Caco-2 (cell line): ENCODE data around the gene TGM4. TPM values are rescaled to one million over a fixed set of nuclear protein-coding genes. Genes with fewer than 3 reads are reported as not detected.

Experiments used
- BruUV-seq: library from RNA; stranded (reverse); fragments of 400-500 nt; replicated peaks from 2 replicates; lab custom pipeline; 2021; lab: Mats Ljungman, UMichigan
- CTCF ChIA-PET: fragments of 300-600 bp; sonication (Branson Sonifier 250); formaldehyde crosslinking; loops from one replicate; lab custom pipeline; 2022; ENCODE audit warnings: antibody characterized with exemption; lab: Charles Lee
- POLR2A ChIA-PET: fragments of 300-600 bp; sonication (Branson Sonifier 250); formaldehyde crosslinking; loops from one replicate; lab custom pipeline; 2022; ENCODE audit warnings: antibody characterized with exemption; lab: Charles Lee
- DNase-seq, 2 experiments: peaks; one replicate each; pipeline versions ENCODE4 v3.0.0 to v3.0.0-alpha.2; 2020 to 2022
- H3K27me3 ChIP-seq: replicated peaks from 2 replicates; pipeline ENCODE4 v1.6.0; 2011; ENCODE audit warnings: low read length; ENCODE audit not compliant: control insufficient read depth, insufficient read depth
- H3K36me3 ChIP-seq: 2 replicates; pipeline ENCODE4 v1.5.1; 2011; ENCODE audit warnings: low read length; ENCODE audit not compliant: control insufficient read depth, insufficient read depth
- H3K4me1 ChIP-seq: fragments of 250-450 bp; sonication (Bioruptor Pico); 2 replicates; pipeline ENCODE4 v1.5.1; 2020; ENCODE audit warnings: mild to moderate bottlenecking
- H3K4me3 ChIP-seq: 2 replicates; pipeline ENCODE4 v1.5.1; 2011; ENCODE audit warnings: low read depth, mild to moderate bottlenecking, control low read depth, low read length
- H3K9me3 ChIP-seq: fragments of 250-450 bp; sonication (Bioruptor Pico); 2 replicates; pipeline ENCODE4 v1.5.1; 2020; ENCODE audit warnings: mild to moderate bottlenecking, moderate library complexity
- H3K27ac Mint-ChIP-seq: one replicate; pipeline ENCODE4 v1.8.0; 2022; ENCODE audit warnings: mixed read lengths; ENCODE audit not compliant: unreplicated experiment
- H3K27me3 Mint-ChIP-seq: one replicate; pipeline ENCODE4 v1.8.0; 2022; ENCODE audit warnings: mixed read lengths; ENCODE audit not compliant: insufficient read depth, unreplicated experiment
- H3K36me3 Mint-ChIP-seq: one replicate; pipeline ENCODE4 v1.8.0; 2022; ENCODE audit warnings: mild to moderate bottlenecking, mixed read lengths; ENCODE audit not compliant: insufficient read depth, unreplicated experiment
- H3K4me1 Mint-ChIP-seq: one replicate; pipeline ENCODE4 v1.8.0; 2022; ENCODE audit warnings: low read depth, mixed read lengths; ENCODE audit not compliant: unreplicated experiment
- H3K4me3 Mint-ChIP-seq: one replicate; pipeline ENCODE4 v1.8.0; 2022; ENCODE audit warnings: mild to moderate bottlenecking, moderate library complexity, mixed read lengths; ENCODE audit not compliant: unreplicated experiment
- H3K9me3 Mint-ChIP-seq: one replicate; pipeline ENCODE4 v1.8.0; 2022; ENCODE audit warnings: mixed read lengths; ENCODE audit not compliant: unreplicated experiment
- CTCF ChIP-seq, 2 experiments: fragments of 200-600 bp in 1 of 2; IDR thresholded peaks; 1 replicate in 1 of 2; 2 replicates in 1 of 2; pipeline versions ENCODE4 v1.5.1 to v1.8.0; 2011 to 2022; ENCODE audit warnings: antibody characterized with exemption in 1 of 2, control low read depth in 1 of 2, inconsistent platforms in 1 of 2, low read depth in 1 of 2, low read length in 1 of 2, mild to moderate bottlenecking in 1 of 2, moderate library complexity in 1 of 2; ENCODE audit not compliant: insufficient read depth in 1 of 2, severe bottlenecking in 1 of 2, unreplicated experiment in 1 of 2
- intact Hi-C: fragments of 100-400 bp; cut with micrococcal nuclease; formaldehyde crosslinking; loops from one replicate; pipeline ENCODE4 v1.10.0; 2022; ENCODE audit not compliant: unreplicated experiment
- total RNA-seq: library from RNA; stranded (reverse); gene quantifications from 2 replicates; pipeline ENCODE4 v1.2.3, GENCODE V29; 2022

The TGM4 gene
- total RNA-seq, 1 experiment from 2014 or later, result not detected

- Mint-ChIP-seq H3K4me3 (no peak overlapping the region), H3K27me3 (no peaks in the 10 kb centered on the region), H3K36me3 (peaks cover 10% of the 10 kb centered on the region), H3K9me3 (no peaks in the 10 kb centered on the region), H3K27ac (no peak overlapping the region), H3K4me1 (no peaks in the 10 kb centered on the region)
- H3K4me1 ChIP-seq, result no peaks in the 10 kb centered on the region
- H3K4me3 ChIP-seq, result no peak overlapping the region
- no peaks in the 10 kb centered on the region for H3K27me3 ChIP-seq
- no peaks in the 10 kb centered on the region for H3K36me3 ChIP-seq
- POLR2A ChIA-PET, result no interaction called here
- no peaks in the 10 kb centered on the region for H3K9me3 ChIP-seq
- TF ChIP-seq CTCF (IDR thresholded peaks at IDR 0.05; ENCODE audit: insufficient read depth in 1 of 2, low read depth in 1 of 2, low read length in 1 of 2, severe bottlenecking in 1 of 2, unreplicated experiment in 1 of 2), result no peak
- BruUV-seq, result no TSS peak
- no peak for DNase-seq
- intact Hi-C loops, result no loop called here
- CTCF ChIA-PET, result no interaction called here
These were observed 44.2 kb downstream of the TGM4 start for GRCh38 chr3:44918581-44918980.

- intact Hi-C loops, result no loop called here
- no TSS peak for BruUV-seq
- no peaks in the 10 kb centered on the region for H3K9me3 ChIP-seq
- H3K4me1 Mint-ChIP-seq, result no peaks in the 10 kb centered on the region
- no peaks in the 10 kb centered on the region for H3K9me3 Mint-ChIP-seq
- H3K4me3 Mint-ChIP-seq, result no peak overlapping the region
- H3K4me1 ChIP-seq, result no peaks in the 10 kb centered on the region
- H3K36me3 ChIP-seq, result no peaks in the 10 kb centered on the region
- H3K27me3 ChIP-seq, result no peaks in the 10 kb centered on the region
- no peak for TF ChIP-seq CTCF (IDR thresholded peaks at IDR 0.05; ENCODE audit: insufficient read depth in 1 of 2, low read depth in 1 of 2, low read length in 1 of 2, severe bottlenecking in 1 of 2, unreplicated experiment in 1 of 2)
- H3K27me3 Mint-ChIP-seq, result no peaks in the 10 kb centered on the region
- no peak overlapping the region for H3K27ac Mint-ChIP-seq
- ChIA-PET CTCF (no interaction called here), POLR2A (no interaction called here)
- no peak overlapping the region for H3K4me3 ChIP-seq
- no peak for DNase-seq
- H3K36me3 Mint-ChIP-seq, result peaks cover 10% of the 10 kb centered on the region
These were observed 45.7 kb downstream of the TGM4 start for GRCh38 chr3:44920081-44920480.

DNA sequence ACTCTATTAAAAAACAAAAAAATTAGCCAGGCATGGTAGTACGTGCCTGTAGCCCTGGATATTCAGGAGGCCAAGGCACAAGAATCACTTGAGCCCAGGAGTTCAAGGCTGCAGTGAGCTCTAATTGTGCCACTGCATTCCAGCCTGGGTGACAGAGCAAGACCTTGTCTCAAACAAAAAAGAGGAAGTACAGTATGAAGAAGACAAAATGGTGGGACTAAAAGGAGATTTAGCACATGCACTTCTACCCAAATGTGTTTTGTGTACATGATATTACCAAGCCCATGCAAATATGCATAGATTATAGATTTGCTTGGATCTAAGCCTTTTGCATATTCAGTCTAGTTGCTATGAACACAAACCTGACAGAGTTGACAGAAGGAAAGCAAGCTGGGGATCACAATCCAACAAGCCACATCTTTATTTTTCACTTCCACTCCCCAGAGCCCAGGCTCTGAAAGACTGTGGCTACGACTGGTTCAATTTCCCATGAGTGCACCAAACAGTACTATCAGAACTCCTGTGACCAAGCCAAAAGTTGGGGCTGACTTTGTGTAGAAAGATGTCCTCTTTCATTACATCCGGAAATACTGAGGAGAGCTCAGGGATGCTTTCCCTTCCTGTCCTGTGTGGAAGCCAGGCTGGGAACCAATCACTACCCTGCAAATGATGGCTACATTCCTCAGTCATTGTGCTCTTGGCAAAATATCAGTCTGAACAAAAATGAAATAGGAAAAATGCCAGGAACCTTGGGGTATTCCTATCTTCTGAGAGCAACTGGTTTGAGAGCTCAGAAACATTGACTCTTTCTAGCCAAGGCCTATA lies 49.4 kb downstream of the TGM4 start:
- H3K36me3 Mint-ChIP-seq, result peaks cover 9% of the 10 kb centered on the region
- BruUV-seq, result no TSS peak
- Histone ChIP-seq H3K9me3 (no peaks in the 10 kb centered on the region), H3K27me3 (no peaks in the 10 kb centered on the region), H3K4me1 (no peaks in the 10 kb centered on the region), H3K36me3 (no peaks in the 10 kb centered on the region; the same call in 1 of the 2 replicates), H3K4me3 (no peak overlapping the region)
- H3K9me3 Mint-ChIP-seq, result no peaks in the 10 kb centered on the region
- H3K27ac Mint-ChIP-seq, result no peak overlapping the region
- no peak overlapping the region for H3K4me3 Mint-ChIP-seq
- no peak for DNase-seq
- H3K27me3 Mint-ChIP-seq, result no peaks in the 10 kb centered on the region
- ChIA-PET CTCF (no interaction called here), POLR2A (no interaction called here)
- intact Hi-C loops, result no loop called here
- H3K4me1 Mint-ChIP-seq, result no peaks in the 10 kb centered on the region
- no peak for TF ChIP-seq CTCF (IDR thresholded peaks at IDR 0.05; ENCODE audit: insufficient read depth in 1 of 2, low read depth in 1 of 2, low read length in 1 of 2, severe bottlenecking in 1 of 2, unreplicated experiment in 1 of 2)
